HepG2 (cell line): ENCODE measurements around the gene TMEM53. TPM values are rescaled to one million over a fixed set of nuclear protein-coding genes. Genes with fewer than 3 reads are reported as not detected.
A peak's percentile ranks its signal among the peaks of the same experiment; 100 is the strongest.

ENCODE experiments used
- AGO1 ChIP-seq: fragments of 200-400 bp; formaldehyde crosslinking; IDR thresholded peaks from 2 replicates; pipeline ENCODE4 v1.6.1; 2017; ENCODE audit warnings: mild to moderate bottlenecking, low read depth, low read length, moderate library complexity; ENCODE audit not compliant: poor library complexity, severe bottlenecking
- ETV5 ChIP-seq: IDR thresholded peaks from 2 replicates; pipeline ENCODE4 v1.6.1; 2018; ENCODE audit warnings: missing biosample characterization, missing genetic modification reagents, inconsistent platforms, borderline replicate concordance
- HNRNPK ChIP-seq: fragments of 200-400 bp; formaldehyde crosslinking; IDR thresholded peaks from 2 replicates; pipeline ENCODE4 v1.6.1; 2018; ENCODE audit warnings: low read length, low read depth, moderate library complexity, mild to moderate bottlenecking; ENCODE audit not compliant: poor library complexity, severe bottlenecking
- HNRNPUL1 ChIP-seq: fragments of 200-400 bp; formaldehyde crosslinking; IDR thresholded peaks from 2 replicates; pipeline ENCODE4 v1.6.1; 2017; ENCODE audit warnings: low read depth, mild to moderate bottlenecking, low read length, moderate library complexity
- KAT2B ChIP-seq: fragments of 150-350 bp; IDR thresholded peaks from 2 replicates; pipeline ENCODE4 v1.6.1; 2014; ENCODE audit warnings: low read depth, low read length, borderline replicate concordance
- PCBP1 ChIP-seq: fragments of 200-400 bp; formaldehyde crosslinking; IDR thresholded peaks from 2 replicates; pipeline ENCODE4 v1.6.1; 2017; ENCODE audit warnings: mild to moderate bottlenecking, low read depth, low read length, borderline replicate concordance
- PHF20 ChIP-seq: sonication (generic); formaldehyde crosslinking; IDR thresholded peaks from 2 replicates; pipeline ENCODE4 v1.5.0; 2020; ENCODE audit warnings: mild to moderate bottlenecking, missing genetic modification reagents
- POLR2AphosphoS2 ChIP-seq: IDR thresholded peaks from 2 replicates; pipeline ENCODE4 v1.6.1; 2011; ENCODE audit warnings: low read depth, low read length, improper control_type of control experiment
- SUZ12 ChIP-seq: fragments of 150-350 bp; IDR thresholded peaks from 2 replicates; pipeline ENCODE4 v1.6.1; 2014; ENCODE audit warnings: low read depth, low read length
- THAP9 ChIP-seq: sonication (generic); formaldehyde crosslinking; IDR thresholded peaks from 2 replicates; pipeline ENCODE4; 2020; ENCODE audit warnings: missing genetic modification reagents, mild to moderate bottlenecking, borderline replicate concordance
- XBP1 ChIP-seq: sonication (generic); formaldehyde crosslinking; IDR thresholded peaks from 2 replicates; pipeline ENCODE4 v1.5.0; 2020; ENCODE audit warnings: missing genetic modification reagents
- ZEB1 ChIP-seq: IDR thresholded peaks from 2 replicates; pipeline ENCODE4 v1.6.1; 2012; ENCODE audit warnings: mild to moderate bottlenecking, low read depth, inconsistent platforms; ENCODE audit not compliant: insufficient replicate concordance
- ZNF136 ChIP-seq: sonication (generic); formaldehyde crosslinking; IDR thresholded peaks from 2 replicates; pipeline ENCODE4 v1.8.1; 2022; ENCODE audit warnings: low read depth, mild to moderate bottlenecking, moderate library complexity, missing genetic modification reagents
- ZNF275 ChIP-seq: sonication (generic); formaldehyde crosslinking; IDR thresholded peaks from 2 replicates; pipeline ENCODE4 v1.8.0; 2022; ENCODE audit warnings: missing genetic modification reagents, mild to moderate bottlenecking, inconsistent platforms, borderline replicate concordance
- ZNF430 ChIP-seq: sonication (generic); formaldehyde crosslinking; IDR thresholded peaks from 2 replicates; pipeline ENCODE4 v1.9.0; 2021; ENCODE audit warnings: mild to moderate bottlenecking, missing genetic modification reagents
- ZNF451 ChIP-seq: sonication (generic); formaldehyde crosslinking; IDR thresholded peaks from 2 replicates; pipeline ENCODE4 v1.5.0; 2020; ENCODE audit warnings: mild to moderate bottlenecking, missing genetic modification reagents
- ZNF460 ChIP-seq: sonication (generic); formaldehyde crosslinking; IDR thresholded peaks from 2 replicates; pipeline ENCODE4 v1.5.1; 2020; ENCODE audit warnings: missing genetic modification reagents, mild to moderate bottlenecking, borderline replicate concordance
- ZNF687 ChIP-seq: sonication (generic); formaldehyde crosslinking; IDR thresholded peaks from 2 replicates; pipeline ENCODE4 v1.5.1; 2020; ENCODE audit warnings: mild to moderate bottlenecking, missing genetic modification reagents, moderate library complexity
- ZNF878 ChIP-seq: sonication (generic); formaldehyde crosslinking; IDR thresholded peaks from 2 replicates; pipeline ENCODE4 v1.8.1; 2023; ENCODE audit warnings: mild to moderate bottlenecking, missing genetic modification reagents, moderate library complexity
- ZZZ3 ChIP-seq: sonication (generic); formaldehyde crosslinking; IDR thresholded peaks from 2 replicates; pipeline ENCODE4 v1.4.0; 2020; ENCODE audit warnings: missing genetic modification reagents, mild to moderate bottlenecking, borderline replicate concordance
- polyA plus RNA-seq, 8 experiments: library from polyadenylated mRNA; depleted of rRNA in 3 of 8; stranded (reverse) in 7 of 8; unstranded in 1 of 8; fragments of >200 nt; fragmentation: Illumina TruSeq in 4 of 8; extraction: Trizol in 4 of 8; gene quantifications; 2 replicates each; pipeline versions ENCODE4 v1.2.1 to v1.2.3, GENCODE V29; 2011 to 2016; ENCODE audit warnings: low read depth in 4 of 8, missing spikeins in 1 of 8, mixed read lengths in 1 of 8; ENCODE audit not compliant: insufficient read depth in 1 of 8
- total RNA-seq, 5 experiments: library from RNA; depleted of rRNA; stranded (reverse); fragments of >200 nt; fragmentation: Illumina TruSeq; extraction: Trizol; gene quantifications; 2 replicates each; pipeline ENCODE4 v1.2.3, GENCODE V29; 2016; ENCODE audit warnings: low read depth in 1 of 5

TMEM53 gene
- total and polyA plus RNA-seq, 2 of the 13 experiments (the other 11 are each of a cell fraction or from before 2014, with no cell fraction given), result 12.6 to 20.2 TPM

GRCh38 chr1:44631647-44632539 lies 42.4 kb downstream of the TMEM53 start (continued):
- TF ChIP-seq ZNF460 (CRISPR knock-in tag) (no peak), ZNF451 (CRISPR knock-in tag) (no peak), SUZ12 (no peak), XBP1 (CRISPR knock-in tag) (no peak), ZNF430 (CRISPR knock-in tag) (peak; percentile 37; the same call in 1 of the 2 replicates), KAT2B (no peak), ZZZ3 (no peak), THAP9 (CRISPR knock-in tag) (0 out of 2 replicates have a peak, but pooled peaks have one; percentile 38), HNRNPUL1 (no peak), ZEB1 (peak; percentile 12), AGO1 (peak; percentile 57), ZNF687 (CRISPR knock-in tag) (peak; percentile 89), ZNF136 (CRISPR knock-in tag) (no peak), ZNF275 (CRISPR knock-in tag) (0 out of 2 replicates have a peak, but pooled peaks have one; percentile 35), ZNF878 (CRISPR knock-in tag) (no peak), HNRNPK (peak; percentile 55), ETV5 (peak; percentile 52), POLR2AphosphoS2 (peak; percentile 63; the same call in 1 of the 2 replicates), PCBP1 (0 out of 2 replicates have a peak, but pooled peaks have one; percentile 34), PHF20 (CRISPR knock-in tag) (peak; percentile 93)
